Measurements from ENCODE around the gene PCGF1.
A peak's percentile ranks its signal among the peaks of the same experiment; 100 is the strongest.

Gene PCGF1

DNA sequence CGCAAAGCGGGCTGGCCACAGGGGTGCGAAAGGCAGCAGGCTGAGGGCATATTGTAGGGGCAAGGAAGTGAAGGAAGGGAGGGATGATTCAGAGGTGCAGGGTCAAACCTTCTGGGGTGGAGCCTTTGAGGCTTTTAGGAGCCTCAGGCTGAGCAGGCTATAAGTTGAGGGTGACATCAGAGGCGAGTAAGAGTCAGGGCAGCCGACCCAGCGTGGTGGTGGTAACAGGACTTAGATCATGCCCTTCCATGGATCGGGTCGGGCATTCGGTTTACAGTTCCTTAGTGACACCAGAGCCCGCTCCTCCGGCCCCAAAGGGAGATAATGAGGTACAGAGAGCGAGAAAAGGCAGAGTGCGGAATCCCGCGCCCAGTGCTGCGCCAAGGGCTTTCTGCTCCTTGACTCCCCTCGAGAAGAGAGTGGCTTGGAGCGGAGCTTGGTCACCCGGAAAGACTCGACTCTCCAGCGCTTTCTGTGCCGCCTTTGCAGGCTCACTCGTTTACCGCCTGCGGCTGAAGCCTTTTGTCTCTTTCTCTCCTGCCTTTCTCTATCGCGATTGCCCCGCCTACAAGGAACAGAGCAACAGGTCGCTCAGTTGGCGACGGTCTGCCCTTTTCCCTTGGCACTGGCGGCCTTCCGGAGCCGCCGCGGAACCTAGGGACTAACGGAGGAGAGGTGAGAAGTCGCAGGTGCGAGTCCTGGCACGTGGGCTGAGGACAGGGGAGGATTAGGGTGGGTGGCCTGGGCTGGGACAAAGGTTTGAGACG, 8.8 kb downstream of the PCGF1 start:
- Histone ChIP-seq H3K9me2 (replicated peaks; ENCODE audit: control insufficient read depth, low read length) (no peaks in the 10 kb centered on the region), H3K4me1 (ENCODE audit: control insufficient read depth, low read length) (peaks cover 20% of the 10 kb centered on the region), H3K9me3 (ENCODE audit: control insufficient read depth, insufficient read depth, low read length) (no peaks in the 10 kb centered on the region), H3F3A (ENCODE audit: control insufficient read depth, insufficient read depth) (no peaks in the 10 kb centered on the region), H3K36me3 (ENCODE audit: control insufficient read depth, low read length) (peaks cover 1% of the 10 kb centered on the region; the same call in 1 of the 2 replicates), H3K27me3 (ENCODE audit: control insufficient read depth, low read length) (peaks cover 61% of the 10 kb centered on the region), H3K4me3 (ENCODE audit: low read length) (peak overlapping the region; percentile 35; the same call in 1 of the 2 replicates), H3K27ac (ENCODE audit: low read depth, low read length) (no peak overlapping the region), H4K20me1 (ENCODE audit: control insufficient read depth, insufficient read depth, low read depth, low read length) (no peaks in the 10 kb centered on the region), H3K79me2 (ENCODE audit: control insufficient read depth, low read length) (no peaks in the 10 kb centered on the region), H3K4me2 (ENCODE audit: low read length) (peak overlapping the region; percentile 38)
- peak; percentile 71 for TF ChIP-seq EZH2phosphoT487 (IDR thresholded peaks at IDR 0.05; ENCODE audit: borderline replicate concordance, low read length)
- TF ChIP-seq, protein P1, sequence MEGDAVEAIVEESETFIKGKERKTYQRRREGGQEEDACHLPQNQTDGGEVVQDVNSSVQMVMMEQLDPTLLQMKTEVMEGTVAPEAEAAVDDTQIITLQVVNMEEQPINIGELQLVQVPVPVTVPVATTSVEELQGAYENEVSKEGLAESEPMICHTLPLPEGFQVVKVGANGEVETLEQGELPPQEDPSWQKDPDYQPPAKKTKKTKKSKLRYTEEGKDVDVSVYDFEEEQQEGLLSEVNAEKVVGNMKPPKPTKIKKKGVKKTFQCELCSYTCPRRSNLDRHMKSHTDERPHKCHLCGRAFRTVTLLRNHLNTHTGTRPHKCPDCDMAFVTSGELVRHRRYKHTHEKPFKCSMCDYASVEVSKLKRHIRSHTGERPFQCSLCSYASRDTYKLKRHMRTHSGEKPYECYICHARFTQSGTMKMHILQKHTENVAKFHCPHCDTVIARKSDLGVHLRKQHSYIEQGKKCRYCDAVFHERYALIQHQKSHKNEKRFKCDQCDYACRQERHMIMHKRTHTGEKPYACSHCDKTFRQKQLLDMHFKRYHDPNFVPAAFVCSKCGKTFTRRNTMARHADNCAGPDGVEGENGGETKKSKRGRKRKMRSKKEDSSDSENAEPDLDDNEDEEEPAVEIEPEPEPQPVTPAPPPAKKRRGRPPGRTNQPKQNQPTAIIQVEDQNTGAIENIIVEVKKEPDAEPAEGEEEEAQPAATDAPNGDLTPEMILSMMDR (IDR thresholded peaks at IDR 0.05; ENCODE audit: low read depth, low read length, poor library complexity, severe bottlenecking): no peak

DNA sequence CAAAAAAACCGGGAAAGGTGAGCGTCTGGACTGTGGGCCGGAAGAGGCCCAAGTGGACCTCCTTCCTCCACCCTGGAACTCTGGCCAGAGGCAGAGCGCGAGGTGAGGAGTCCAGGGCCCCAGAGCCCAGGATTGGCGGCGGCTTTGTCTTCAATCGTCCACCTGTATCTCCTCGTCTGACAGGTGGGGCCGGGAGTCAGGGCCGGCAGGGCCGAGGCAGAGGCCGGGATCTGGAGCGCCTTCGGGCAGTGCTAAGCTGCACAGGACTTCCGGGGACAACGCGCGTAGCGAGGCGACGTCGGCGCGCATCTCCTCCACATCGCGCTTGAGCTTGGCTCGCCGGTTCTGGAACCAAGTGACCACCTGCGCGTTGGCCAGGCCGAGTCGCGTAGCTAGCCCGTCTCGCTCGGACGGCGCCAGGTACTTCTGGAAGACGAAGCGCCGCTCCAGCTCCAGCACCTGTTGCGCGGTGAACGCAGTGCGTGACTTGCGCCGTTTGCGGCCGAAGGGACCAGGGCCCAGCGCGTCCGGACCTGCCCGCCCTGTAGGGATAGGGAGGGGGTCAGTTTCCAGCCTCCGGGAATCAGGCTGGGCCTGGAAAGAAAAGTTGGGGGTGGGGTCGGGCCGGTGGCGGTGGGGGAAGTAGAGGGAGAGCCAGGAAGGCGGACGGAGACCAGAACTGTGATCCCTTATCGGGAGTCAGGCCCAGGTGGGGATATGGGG, 9.6 kb downstream of the PCGF1 start:
- Histone ChIP-seq H3K9me2 (replicated peaks; ENCODE audit: control insufficient read depth, low read length) (no peaks in the 10 kb centered on the region), H3K27ac (ENCODE audit: low read depth, low read length) (no peak overlapping the region), H4K20me1 (ENCODE audit: control insufficient read depth, insufficient read depth, low read depth, low read length) (no peaks in the 10 kb centered on the region), H3F3A (ENCODE audit: control insufficient read depth, insufficient read depth) (no peaks in the 10 kb centered on the region), H3K9me3 (ENCODE audit: control insufficient read depth, insufficient read depth, low read length) (no peaks in the 10 kb centered on the region), H3K27me3 (ENCODE audit: control insufficient read depth, low read length) (peaks cover 55% of the 10 kb centered on the region), H3K4me2 (ENCODE audit: low read length) (peak overlapping the region; percentile 38), H3K79me2 (ENCODE audit: control insufficient read depth, low read length) (no peaks in the 10 kb centered on the region), H3K36me3 (ENCODE audit: control insufficient read depth, low read length) (peaks cover 7% of the 10 kb centered on the region; the same call in 1 of the 2 replicates), H3K4me3 (ENCODE audit: low read length) (peak overlapping the region; percentile 35; the same call in 1 of the 2 replicates), H3K4me1 (ENCODE audit: control insufficient read depth, low read length) (peaks cover 13% of the 10 kb centered on the region)
- TF ChIP-seq, protein P1 (IDR thresholded peaks at IDR 0.05; ENCODE audit: low read depth, low read length, poor library complexity, severe bottlenecking): no peak
- no peak; the same call in 1 of the 2 replicates for TF ChIP-seq EZH2phosphoT487 (IDR thresholded peaks at IDR 0.05; ENCODE audit: borderline replicate concordance, low read length)

DNA sequence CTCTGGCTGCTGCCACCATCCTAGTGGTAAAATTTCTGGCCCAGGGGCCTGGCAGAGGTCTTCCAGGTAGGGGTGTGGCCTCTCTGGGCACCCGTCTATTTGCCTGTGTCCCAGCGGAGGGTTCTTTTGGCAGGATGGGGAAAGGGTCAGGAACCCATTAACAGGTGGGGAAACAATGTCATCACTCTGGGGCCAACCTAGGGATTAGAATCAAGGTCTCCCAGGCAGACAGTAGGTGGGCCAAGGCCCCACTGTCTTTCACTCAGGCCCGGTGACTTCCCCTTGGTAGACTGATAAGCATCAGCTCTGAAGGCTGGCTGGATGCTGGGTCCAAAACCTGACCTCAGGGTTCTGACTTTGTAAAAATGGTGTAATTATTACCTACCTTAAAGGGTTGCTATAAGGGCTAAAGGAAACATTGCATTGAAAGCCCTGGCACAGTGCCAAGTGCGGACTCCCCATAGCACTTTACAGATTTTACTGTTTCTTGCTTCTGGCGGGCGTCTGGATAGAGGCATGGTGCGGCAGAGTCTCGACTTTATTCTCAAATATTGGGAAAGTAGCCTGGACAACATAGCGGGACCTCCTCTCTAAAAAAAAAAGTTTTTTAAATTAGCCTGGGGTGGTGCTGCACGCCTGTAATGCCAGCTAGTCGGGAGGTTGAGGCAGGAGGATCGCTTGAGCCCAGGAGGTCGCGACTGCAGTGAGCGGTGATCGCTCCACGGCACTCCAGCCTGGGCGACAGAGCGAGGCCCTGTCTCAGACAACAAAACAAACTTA, 10.3 kb downstream of the PCGF1 start:
- Histone ChIP-seq H3K4me2 (ENCODE audit: low read length) (no peak overlapping the region; the same call in 1 of the 2 replicates), H3K36me3 (ENCODE audit: control insufficient read depth, low read length) (peaks cover 15% of the 10 kb centered on the region), H3K27ac (ENCODE audit: low read depth, low read length) (no peak overlapping the region), H4K20me1 (ENCODE audit: control insufficient read depth, insufficient read depth, low read depth, low read length) (no peaks in the 10 kb centered on the region), H3K79me2 (ENCODE audit: control insufficient read depth, low read length) (no peaks in the 10 kb centered on the region), H3K27me3 (ENCODE audit: control insufficient read depth, low read length) (peaks cover 47% of the 10 kb centered on the region), H3F3A (ENCODE audit: control insufficient read depth, insufficient read depth) (no peaks in the 10 kb centered on the region), H3K9me3 (ENCODE audit: control insufficient read depth, insufficient read depth, low read length) (no peaks in the 10 kb centered on the region), H3K4me3 (ENCODE audit: low read length) (no peak overlapping the region), H3K9me2 (replicated peaks; ENCODE audit: control insufficient read depth, low read length) (no peaks in the 10 kb centered on the region), H3K4me1 (ENCODE audit: control insufficient read depth, low read length) (peaks cover 6% of the 10 kb centered on the region; the same call in 1 of the 2 replicates)
- TF ChIP-seq, protein P1 (IDR thresholded peaks at IDR 0.05; ENCODE audit: low read depth, low read length, poor library complexity, severe bottlenecking): no peak
- no peak for TF ChIP-seq EZH2phosphoT487 (IDR thresholded peaks at IDR 0.05; ENCODE audit: borderline replicate concordance, low read length)
